Right lobe of liver (tissue), 6 donors: ENCODE measurements around the gene CHPT1. TPM values are rescaled to one million over a fixed set of nuclear protein-coding genes. Genes with fewer than 3 reads are reported as not detected.
"Not testable (repeated sequence)": the region's sequence is repeated elsewhere in the genome, so short reads cannot be mapped to it uniquely, and the experiment has no call there.

Source experiments
- ATAC-seq, 4 donors: fragments of 200-7000 bp; cut with Tn5 transposase; one replicate each; pipeline ENCODE4 v1.9.1; 2020; ENCODE audit warnings: mild to moderate bottlenecking in 4 of 4, moderate library complexity in 4 of 4
- DNase-seq, 3 donors: peaks; one replicate each; pipeline ENCODE4 v3.0.0-alpha.2; 2020
- H3K27ac ChIP-seq, 3 donors: fragments of 200-600 bp; one replicate each; pipeline ENCODE4 v1.8.0; 2022
- H3K27me3 ChIP-seq, 2 donors: fragments of 200-600 bp; one replicate each; pipeline ENCODE4 v1.8.0; 2022
- H3K36me3 ChIP-seq, 4 donors: fragments of 200-600 bp; sonication (generic) in 1 of 4; one replicate each; pipeline versions ENCODE4 v1.5.1 to v1.8.0; 2017 to 2022; ENCODE audit warnings: control low read depth in 1 of 4
- H3K4me1 ChIP-seq, 4 donors: fragments of 200-600 bp; sonication (generic) in 1 of 4; one replicate each; pipeline versions ENCODE4 v1.5.1 to v1.8.0; 2017 to 2022; ENCODE audit warnings: control low read depth in 1 of 4
- H3K4me3 ChIP-seq, 3 donors: fragments of 200-600 bp; one replicate each; pipeline ENCODE4 v1.8.0; 2022
- H3K9me3 ChIP-seq, 4 donors: fragments of 200-600 bp; sonication (generic) in 1 of 4; one replicate each; pipeline versions ENCODE4 v1.5.1 to v1.8.0; 2017 to 2022; ENCODE audit warnings: control low read depth in 1 of 4
- POLR2A ChIP-seq: fragments of 450-650 bp; IDR thresholded peaks from one replicate; pipeline ENCODE4 v1.6.1; 2017; ENCODE audit warnings: antibody characterized with exemption, mild to moderate bottlenecking
- WGBS: methylation state at CpG from one replicate; pipeline ENCODE4 v1.1.6; 2018; ENCODE audit warnings: low coverage, low lambda C conversion rate; ENCODE audit not compliant: insufficient coverage; ENCODE audit errors: missing lambda C conversion rate; 5-methylcytosine and 5-hydroxymethylcytosine counted together
- intact Hi-C, 2 donors: fragments of 100-400 bp; cut with DNase I; formaldehyde crosslinking; loops; one replicate each; pipeline versions ENCODE4 v1.11.2 to v1.14.1; 2022
- total RNA-seq, 6 experiments: library from RNA; depleted of rRNA in 2 of 6; stranded (reverse); fragments of >200 nt in 2 of 6; fragmentation: NEBNext Ultra II Directional in 3 of 6; extraction: Animal tissue kit (Norgen Biotek cat#: 25700) in 3 of 6; gene quantifications; one replicate each; pipeline versions ENCODE4 v1.1.0 to v1.2.4, GENCODE V29; 2016 to 2023
- TF ChIP-seq, protein P1 (sequence below), 4 donors: fragments of 200-600 bp in 3 of 4; fragments of 450-650 bp in 1 of 4; IDR thresholded peaks; one replicate each; pipeline versions ENCODE4 v1.5.1 to v1.8.0; 2016 to 2022; ENCODE audit warnings: antibody characterized with exemption in 4 of 4, mild to moderate bottlenecking in 2 of 4
- donor health status: DM: no; HTN: yes; CAD: no.
- donor health status: DM: no; HTN: no; CAD: no.
- donor health status: DM: no; HTN: no; CAD: no.
- donor health status: DM: no; HTN: yes; CAD: no.
- donor health status: DM: no; HTN: yes; CAD: no.

CHPT1 gene
- total RNA-seq, 6 experiments from 2014 or later, result 52.3 to 110 (median 75.8) TPM

DNA sequence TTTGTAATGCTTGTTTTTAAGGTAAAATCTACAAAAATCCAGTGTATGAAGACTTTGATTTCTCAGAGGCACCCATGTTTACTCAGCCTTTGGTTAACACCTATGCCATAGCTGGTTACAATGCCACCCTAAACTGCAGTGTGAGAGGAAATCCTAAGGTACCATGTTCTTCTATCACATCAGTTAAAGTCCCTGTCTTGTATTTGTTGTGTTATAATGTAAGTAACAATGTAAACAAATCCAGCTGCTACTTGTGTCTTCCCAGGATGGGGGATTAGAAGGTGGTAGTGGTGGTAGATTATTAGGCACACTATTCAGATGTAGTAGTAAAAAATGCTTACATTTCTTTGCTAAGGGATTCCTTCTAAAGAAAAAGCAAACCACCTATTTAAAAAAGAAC is 19.4 kb upstream of the CHPT1 start:
- Histone ChIP-seq H3K27me3 (no peaks in the 10 kb centered on the region), H3K4me3 (no peak overlapping the region), H3K27ac (no peak overlapping the region), H3K36me3 (no peaks in the 10 kb centered on the region), H3K4me1 (peaks cover 0 to 9% (median 4%) of the 10 kb centered on the region in 4 donors), H3K9me3 (no peaks in the 10 kb centered on the region)
- no peak for DNase-seq
- TF ChIP-seq, protein P1, sequence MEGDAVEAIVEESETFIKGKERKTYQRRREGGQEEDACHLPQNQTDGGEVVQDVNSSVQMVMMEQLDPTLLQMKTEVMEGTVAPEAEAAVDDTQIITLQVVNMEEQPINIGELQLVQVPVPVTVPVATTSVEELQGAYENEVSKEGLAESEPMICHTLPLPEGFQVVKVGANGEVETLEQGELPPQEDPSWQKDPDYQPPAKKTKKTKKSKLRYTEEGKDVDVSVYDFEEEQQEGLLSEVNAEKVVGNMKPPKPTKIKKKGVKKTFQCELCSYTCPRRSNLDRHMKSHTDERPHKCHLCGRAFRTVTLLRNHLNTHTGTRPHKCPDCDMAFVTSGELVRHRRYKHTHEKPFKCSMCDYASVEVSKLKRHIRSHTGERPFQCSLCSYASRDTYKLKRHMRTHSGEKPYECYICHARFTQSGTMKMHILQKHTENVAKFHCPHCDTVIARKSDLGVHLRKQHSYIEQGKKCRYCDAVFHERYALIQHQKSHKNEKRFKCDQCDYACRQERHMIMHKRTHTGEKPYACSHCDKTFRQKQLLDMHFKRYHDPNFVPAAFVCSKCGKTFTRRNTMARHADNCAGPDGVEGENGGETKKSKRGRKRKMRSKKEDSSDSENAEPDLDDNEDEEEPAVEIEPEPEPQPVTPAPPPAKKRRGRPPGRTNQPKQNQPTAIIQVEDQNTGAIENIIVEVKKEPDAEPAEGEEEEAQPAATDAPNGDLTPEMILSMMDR (IDR thresholded peaks at IDR 0.05), result no peak
- TF ChIP-seq POLR2A, result no peak
- intact Hi-C loops, result no loop called here
- ATAC-seq, result no peak

DNA sequence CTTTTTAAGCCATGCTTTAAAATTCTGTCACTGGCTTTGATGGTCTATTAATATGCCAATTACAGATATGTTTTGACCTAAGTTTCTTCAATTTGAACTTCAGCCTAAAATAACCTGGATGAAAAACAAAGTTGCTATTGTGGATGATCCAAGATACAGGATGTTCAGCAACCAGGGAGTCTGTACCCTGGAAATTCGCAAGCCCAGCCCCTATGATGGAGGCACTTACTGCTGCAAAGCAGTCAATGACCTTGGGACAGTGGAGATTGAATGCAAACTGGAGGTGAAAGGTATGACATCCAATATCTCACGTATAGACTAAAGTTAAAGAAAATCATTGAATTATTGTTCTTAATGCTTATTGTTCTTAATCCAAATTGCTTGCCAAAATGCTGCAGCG is 17.2 kb upstream of the CHPT1 start:
- no peak for ATAC-seq
- Histone ChIP-seq H3K4me1 (peaks cover 0 to 9% (median 4%) of the 10 kb centered on the region in 4 donors), H3K36me3 (no peaks in the 10 kb centered on the region), H3K27me3 (no peaks in the 10 kb centered on the region), H3K27ac (no peak overlapping the region), H3K4me3 (no peak overlapping the region), H3K9me3 (no peaks in the 10 kb centered on the region)
- intact Hi-C loops, result no loop called here
- no peak for TF ChIP-seq POLR2A
- TF ChIP-seq, protein P1 (IDR thresholded peaks at IDR 0.05), result no peak
- 80% methylated on average over 2 of the region's 3 CpGs for WGBS
- no peak for DNase-seq

DNA sequence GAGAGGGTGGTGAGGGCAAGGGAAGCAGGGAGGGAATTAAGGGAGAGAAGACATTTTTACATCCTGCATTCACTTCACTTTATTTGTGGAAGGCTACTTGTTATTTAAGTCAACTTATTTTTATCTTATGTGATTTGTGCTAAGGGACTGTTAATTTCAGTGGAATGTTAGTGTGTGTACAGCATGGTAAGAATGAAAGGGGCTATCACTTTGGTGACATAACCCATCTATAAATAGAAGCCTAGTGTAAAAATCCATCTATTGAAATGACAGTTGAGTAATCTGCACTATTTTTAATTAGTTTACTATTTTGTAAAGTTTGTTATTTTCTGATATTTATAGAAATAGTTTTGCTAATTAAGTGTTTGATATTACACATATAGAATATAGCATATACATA is 16.8 kb upstream of the CHPT1 start:
- Histone ChIP-seq H3K27me3 (no peaks in the 10 kb centered on the region), H3K36me3 (no peaks in the 10 kb centered on the region), H3K4me3 (no peak overlapping the region), H3K4me1 (peaks cover 0 to 7% (median 3%) of the 10 kb centered on the region in 4 donors), H3K27ac (no peak overlapping the region), H3K9me3 (no peaks in the 10 kb centered on the region)
- intact Hi-C loops, result no loop called here
- DNase-seq (no peak), ATAC-seq (no peak)
- TF ChIP-seq POLR2A, result no peak
- TF ChIP-seq, protein P1 (IDR thresholded peaks at IDR 0.05), result no peak

DNA sequence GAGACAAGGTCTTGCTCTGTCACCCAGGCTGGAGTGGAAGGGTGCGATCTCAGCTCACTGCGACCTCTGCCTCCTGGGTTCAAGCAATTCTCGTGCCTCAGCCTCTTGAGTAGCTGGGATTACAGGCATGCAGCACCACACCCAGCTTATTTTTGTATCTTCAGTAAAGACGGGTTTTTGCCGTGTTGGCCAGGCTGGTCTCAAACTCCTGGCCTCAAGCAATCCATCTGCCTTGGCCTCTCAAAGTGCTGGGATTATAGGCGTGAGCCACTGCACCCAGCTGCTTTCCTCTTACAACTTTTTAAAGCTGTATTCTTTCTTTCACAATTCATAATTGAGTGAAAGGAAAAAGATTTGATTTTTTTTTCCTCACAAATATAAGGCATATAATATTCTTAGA is 15.8 kb upstream of the CHPT1 start:
- ATAC-seq, DNase-seq, H3K4me3 ChIP-seq, H3K9me3 ChIP-seq, intact Hi-C loops, H3K36me3 ChIP-seq, H3K27ac ChIP-seq, H3K27me3 ChIP-seq, H3K4me1 ChIP-seq: not testable (repeated sequence)
- 56% methylated on average over 5 of the region's 6 CpGs for WGBS

DNA sequence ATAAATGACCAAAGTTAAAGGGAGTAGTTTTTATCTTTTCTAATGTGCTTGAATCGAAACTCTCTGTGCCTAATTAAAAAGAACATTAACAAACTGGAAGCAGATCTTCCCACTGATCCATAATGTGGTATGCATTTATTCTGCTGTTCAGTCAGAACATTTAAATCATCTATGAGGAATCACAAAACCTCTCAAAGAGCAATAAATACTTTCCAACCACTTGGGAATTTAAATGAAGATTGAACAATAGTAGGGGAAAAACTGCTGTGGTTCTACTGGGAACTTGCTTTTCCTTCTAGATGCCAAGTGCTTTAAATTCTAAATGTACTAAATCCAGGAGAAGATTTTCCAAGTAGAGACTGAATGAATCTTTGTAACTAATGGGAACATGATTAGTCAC is 12.3 kb upstream of the CHPT1 start:
- no peak overlapping the region for H3K4me3 ChIP-seq
- H3K9me3 ChIP-seq, result no peaks in the 10 kb centered on the region
- DNase-seq (no peak), ATAC-seq (no peak)
- intact Hi-C loops, result no loop called here
- TF ChIP-seq, protein P1 (IDR thresholded peaks at IDR 0.05), result no peak
- TF ChIP-seq POLR2A, result no peak
- H3K4me1 ChIP-seq, result no peaks in the 10 kb centered on the region
- 79% methylated on average over 1 of the region's 1 CpG for WGBS
- no peaks in the 10 kb centered on the region for H3K36me3 ChIP-seq
- H3K27me3 ChIP-seq, result no peaks in the 10 kb centered on the region
- no peak overlapping the region for H3K27ac ChIP-seq
